SKM-1 treated with dmso at 0.1 percent for 144 hours (cell line): ENCODE results near the gene ELFN1.

Source experiments
- DNase-seq: peaks from one replicate; lab custom pipeline; 2025; ENCODE audit not compliant: unreplicated experiment; lab: John Stamatoyannopoulos, UW

Gene ELFN1

GRCh38 chr7:1662767-1663166 lies 7.3 kb upstream of the ELFN1 start:
- no peak for DNase-seq

GRCh38 chr7:1663223-1663622 lies 6.9 kb upstream of the ELFN1 start:
- DNase-seq, result no peak

- no peak for DNase-seq
Measured at GRCh38 chr7:1663857-1664651, 6.0 kb upstream of the ELFN1 start.

GRCh38 chr7:1664711-1665548 lies 5.1 kb upstream of the ELFN1 start:
- DNase-seq, result peak; percentile 2

GRCh38 chr7:1665549-1666316 lies 4.3 kb upstream of the ELFN1 start:
- peak; percentile 13 for DNase-seq

GRCh38 chr7:1666317-1666822 lies 3.7 kb upstream of the ELFN1 start:
- no peak for DNase-seq

- DNase-seq, result no peak
Measured at GRCh38 chr7:1666823-1667565, 3.1 kb upstream of the ELFN1 start.

GRCh38 chr7:1667566-1668395 lies 2.3 kb upstream of the ELFN1 start:
- DNase-seq, result no peak

GRCh38 chr7:1668396-1669063 lies 1.5 kb upstream of the ELFN1 start:
- DNase-seq, result no peak

GRCh38 chr7:1669064-1669951 lies 769 bp upstream of the ELFN1 start:
- no peak for DNase-seq

- no peak for DNase-seq
Measured at GRCh38 chr7:1670894-1671593, 967 bp downstream of the ELFN1 start.

GRCh38 chr7:1671594-1672451 lies 1.7 kb downstream of the ELFN1 start:
- DNase-seq, result no peak

- DNase-seq, result no peak
Measured at GRCh38 chr7:1672851-1673486, 2.9 kb downstream of the ELFN1 start.

- DNase-seq, result no peak
Measured at GRCh38 chr7:1673581-1674118, 3.6 kb downstream of the ELFN1 start.

- no peak for DNase-seq
Measured at GRCh38 chr7:1674161-1675035, 4.3 kb downstream of the ELFN1 start.
